Keratinocyte (primary cell): ENCODE measurements around the gene SFTPB. TPM values are rescaled to one million over a fixed set of nuclear protein-coding genes. Genes with fewer than 3 reads are reported as not detected.
"Not testable (repeated sequence)": the region's sequence is repeated elsewhere in the genome, so short reads cannot be mapped to it uniquely, and the experiment has no call there.

Experiments
- DNase-seq: peaks from one replicate; pipeline ENCODE4 v3.0.0-alpha.2; 2011; ENCODE audit warnings: low read depth, missing footprints, low spot score
- FAIRE-seq: peaks from 2 replicates; lab custom pipeline; 2011; peaks lifted over from hg19 to GRCh38; lab: Jason Lieb, UNC
- H2AFZ ChIP-seq: 2 replicates; pipeline ENCODE4 v1.6.0; 2012; ENCODE audit warnings: low read length, control low read depth, inconsistent platforms; ENCODE audit not compliant: control insufficient read depth
- H3K27ac ChIP-seq: 2 replicates; pipeline ENCODE4 v1.5.1; 2011; ENCODE audit warnings: low read length; ENCODE audit not compliant: control insufficient read depth, insufficient read depth
- H3K27me3 ChIP-seq: 3 replicates; pipeline ENCODE4 v1.6.0; 2011; ENCODE audit warnings: low read length; ENCODE audit not compliant: control insufficient read depth, insufficient read depth; ENCODE audit errors: extremely low read depth
- H3K36me3 ChIP-seq, 2 experiments: 2 replicates in 1 of 2; 3 replicates in 1 of 2; pipeline ENCODE4 v1.5.1; 2011; ENCODE audit warnings: low read length in 2 of 2, mild to moderate bottlenecking in 1 of 2; ENCODE audit not compliant: control insufficient read depth in 2 of 2, insufficient read depth in 2 of 2; ENCODE audit errors: extremely low read depth in 1 of 2
- H3K4me1 ChIP-seq: 3 replicates; pipeline ENCODE4 v1.5.1; 2011; ENCODE audit warnings: low read length; ENCODE audit not compliant: control insufficient read depth, insufficient read depth; ENCODE audit errors: extremely low read depth
- H3K4me2 ChIP-seq: 3 replicates; pipeline ENCODE4 v1.6.0; 2011; ENCODE audit warnings: low read depth, low read length; ENCODE audit not compliant: control insufficient read depth, insufficient read depth; ENCODE audit errors: extremely low read depth
- H3K4me3 ChIP-seq, 3 experiments: fragments of 200-600 bp in 1 of 3; sonication (generic) in 1 of 3; 2 replicates in 2 of 3; 3 replicates in 1 of 3; pipeline ENCODE4 v1.5.1; 2011 to 2016; ENCODE audit warnings: low read length in 3 of 3, mild to moderate bottlenecking in 3 of 3, control low read depth in 2 of 3, inconsistent platforms in 1 of 3, low read depth in 1 of 3, mixed read lengths in 1 of 3, mixed run types in 1 of 3, moderate library complexity in 1 of 3; ENCODE audit not compliant: control insufficient read depth in 2 of 3, insufficient read depth in 2 of 3; ENCODE audit errors: extremely low read depth in 1 of 3
- H3K79me2 ChIP-seq: 2 replicates; pipeline ENCODE4 v1.6.0; 2012; ENCODE audit warnings: low read length; ENCODE audit not compliant: control insufficient read depth, insufficient read depth
- H3K9ac ChIP-seq: 3 replicates; pipeline ENCODE4 v1.6.0; 2011; ENCODE audit warnings: low read length; ENCODE audit not compliant: control insufficient read depth, insufficient read depth; ENCODE audit errors: extremely low read depth
- H3K9me1 ChIP-seq: 3 replicates; pipeline ENCODE4 v1.6.0; 2011; ENCODE audit warnings: low read length; ENCODE audit not compliant: control insufficient read depth, insufficient read depth; ENCODE audit errors: extremely low read depth
- H3K9me3 ChIP-seq: 2 replicates; pipeline ENCODE4 v1.5.1; 2012; ENCODE audit warnings: low read depth, low read length; ENCODE audit not compliant: control insufficient read depth
- H4K20me1 ChIP-seq: 3 replicates; pipeline ENCODE4 v1.6.0; 2011; ENCODE audit warnings: low read length; ENCODE audit not compliant: control insufficient read depth, insufficient read depth; ENCODE audit errors: extremely low read depth
- EZH2 ChIP-seq: IDR thresholded peaks from one replicate; pipeline ENCODE4 v1.6.1; 2012; ENCODE audit warnings: inconsistent platforms, mild to moderate bottlenecking, low read length, moderate library complexity
- dilution Hi-C: fragments of 300-500 bp; cut with MboI; formaldehyde crosslinking; loops from one replicate; pipeline ENCODE4 v1.7.0; 2020; ENCODE audit warnings: low sequenced_read_pairs; ENCODE audit not compliant: extremely low pct_ligation_motif_present
- polyA plus RNA-seq, 5 experiments: library from polyadenylated mRNA; depleted of rRNA in 3 of 5; stranded (reverse) in 3 of 5; stranded (forward) in 1 of 5; unstranded in 1 of 5; fragments of >200 nt; gene quantifications; 1 replicate in 1 of 5; 2 replicates in 3 of 5; 3 replicates in 1 of 5; pipeline versions ENCODE4 v1.2.1 to v1.2.3, GENCODE V29; 2011 to 2012; ENCODE audit warnings: missing spikeins in 2 of 5, low read depth in 1 of 5, low replicate concordance in 1 of 5
- TF ChIP-seq, protein P1 (sequence below), 3 experiments: IDR thresholded peaks in 1 of 3; conservative IDR thresholded peaks in 1 of 3; optimal IDR thresholded peaks in 1 of 3; 2 replicates in 2 of 3; 3 replicates in 1 of 3; pipeline versions ENCODE3 to v1.5.1; 2011; ENCODE audit warnings: low read length in 3 of 3, mild to moderate bottlenecking in 3 of 3, moderate library complexity in 2 of 3, control low read depth in 1 of 3, inconsistent platforms in 1 of 3; ENCODE audit not compliant: insufficient read depth in 2 of 3; ENCODE audit errors: extremely low read depth in 1 of 3

SFTPB gene
- polyA plus RNA-seq, 1 donor (not counting 4 experiments of a cell fraction or from before 2014, with no cell fraction given), result not detected

DNA sequence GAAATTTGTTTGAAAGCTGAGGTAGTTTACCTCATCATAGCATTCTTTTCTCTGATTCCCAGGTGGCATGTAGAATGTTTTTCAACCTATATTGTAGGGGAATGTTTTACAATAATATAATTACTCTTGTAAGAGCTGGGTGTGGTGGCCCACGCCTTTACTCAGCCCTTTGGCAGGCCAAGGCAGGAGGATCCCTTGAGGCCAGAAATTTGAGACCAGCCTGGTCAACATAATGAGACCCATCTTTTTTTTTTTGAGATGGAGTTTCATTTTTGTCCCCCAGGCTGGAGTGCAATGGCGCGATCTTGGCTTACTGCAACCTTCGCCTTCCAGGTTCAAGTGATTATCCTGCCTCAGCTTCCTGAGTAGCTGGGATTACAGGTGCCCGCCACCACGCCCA lies 48.4 kb downstream of the SFTPB start:
- no peak overlapping the region for H3K4me2 ChIP-seq
- no peaks in the 10 kb centered on the region for H3K9me3 ChIP-seq
- H3K4me1 ChIP-seq, result peaks cover 16% of the 10 kb centered on the region
- peaks cover 7 to 30% of the 10 kb centered on the region in 2 experiments for H3K36me3 ChIP-seq
- no peak overlapping the region for H2AFZ ChIP-seq
- H3K27me3 ChIP-seq, result no peaks in the 10 kb centered on the region
- H3K9me1 ChIP-seq, result no peaks in the 10 kb centered on the region
- FAIRE-seq (no peak), DNase-seq (no peak)
- no peaks in the 10 kb centered on the region for H4K20me1 ChIP-seq
- H3K9ac ChIP-seq, result no peak overlapping the region
- dilution Hi-C loops, result no loop called here
- H3K79me2 ChIP-seq, result peaks cover 45% of the 10 kb centered on the region
- TF ChIP-seq EZH2, result no peak
- TF ChIP-seq, protein P1, sequence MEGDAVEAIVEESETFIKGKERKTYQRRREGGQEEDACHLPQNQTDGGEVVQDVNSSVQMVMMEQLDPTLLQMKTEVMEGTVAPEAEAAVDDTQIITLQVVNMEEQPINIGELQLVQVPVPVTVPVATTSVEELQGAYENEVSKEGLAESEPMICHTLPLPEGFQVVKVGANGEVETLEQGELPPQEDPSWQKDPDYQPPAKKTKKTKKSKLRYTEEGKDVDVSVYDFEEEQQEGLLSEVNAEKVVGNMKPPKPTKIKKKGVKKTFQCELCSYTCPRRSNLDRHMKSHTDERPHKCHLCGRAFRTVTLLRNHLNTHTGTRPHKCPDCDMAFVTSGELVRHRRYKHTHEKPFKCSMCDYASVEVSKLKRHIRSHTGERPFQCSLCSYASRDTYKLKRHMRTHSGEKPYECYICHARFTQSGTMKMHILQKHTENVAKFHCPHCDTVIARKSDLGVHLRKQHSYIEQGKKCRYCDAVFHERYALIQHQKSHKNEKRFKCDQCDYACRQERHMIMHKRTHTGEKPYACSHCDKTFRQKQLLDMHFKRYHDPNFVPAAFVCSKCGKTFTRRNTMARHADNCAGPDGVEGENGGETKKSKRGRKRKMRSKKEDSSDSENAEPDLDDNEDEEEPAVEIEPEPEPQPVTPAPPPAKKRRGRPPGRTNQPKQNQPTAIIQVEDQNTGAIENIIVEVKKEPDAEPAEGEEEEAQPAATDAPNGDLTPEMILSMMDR (optimal IDR thresholded peaks at IDR 0.05 in 1 of 3, IDR thresholded peaks at IDR 0.05 in 1 of 3, conservative IDR thresholded peaks at IDR 0.05 in 1 of 3; ENCODE audit: extremely low read depth in 1 of 3, insufficient read depth in 2 of 3, low read length in 3 of 3), result no peak
- no peak overlapping the region for H3K4me3 ChIP-seq
- no peak overlapping the region for H3K27ac ChIP-seq

DNA sequence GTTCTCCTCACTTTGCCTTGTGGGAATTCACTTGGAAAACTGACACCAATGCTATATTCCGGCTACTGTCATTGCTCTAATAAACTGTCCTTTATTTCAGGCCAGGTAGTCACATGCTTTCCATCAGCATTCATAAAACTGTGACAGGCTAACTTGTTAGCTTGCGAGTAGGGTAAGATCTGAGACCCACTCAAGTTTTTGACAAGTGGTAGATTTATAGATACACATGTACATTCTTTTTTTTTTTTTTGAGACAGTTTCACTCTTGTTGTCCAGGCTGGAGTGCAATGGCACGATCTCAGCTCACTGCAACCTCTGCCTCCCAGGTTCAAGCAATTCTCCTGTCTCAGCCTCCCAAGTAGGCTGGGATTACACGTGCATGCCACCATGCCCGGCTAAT lies 50.3 kb downstream of the SFTPB start:
- peaks cover 16% of the 10 kb centered on the region for H3K4me1 ChIP-seq
- DNase-seq, H3K9me1 ChIP-seq, H2AFZ ChIP-seq, H3K4me3 ChIP-seq, H3K9ac ChIP-seq, dilution Hi-C loops, FAIRE-seq, H3K27me3 ChIP-seq, H4K20me1 ChIP-seq, H3K9me3 ChIP-seq, H3K27ac ChIP-seq: not testable (repeated sequence)
- H3K36me3 ChIP-seq, result peaks cover 5 to 18% of the 10 kb centered on the region in 2 experiments
- H3K4me2 ChIP-seq, result peak overlapping the region; percentile 81
- peaks cover 43% of the 10 kb centered on the region for H3K79me2 ChIP-seq

DNA sequence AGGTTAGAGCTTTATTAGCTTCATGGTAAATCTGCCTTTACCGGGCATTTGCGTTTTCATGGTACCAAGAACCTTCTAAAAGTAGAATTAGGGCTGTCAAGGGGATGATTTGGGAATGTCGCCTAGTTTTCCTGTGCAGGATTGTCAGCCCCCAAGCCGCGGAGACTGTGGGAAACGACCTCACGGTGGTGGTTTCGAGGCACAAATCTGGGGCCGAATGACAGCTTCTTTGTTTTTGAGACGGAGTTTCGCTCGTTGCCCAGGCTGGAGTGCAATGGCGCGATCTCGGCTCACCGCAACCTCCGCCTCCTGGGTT lies 52.6 kb downstream of the SFTPB start:
- DNase-seq, result no peak
- Histone ChIP-seq H3K4me1 (peaks cover 18% of the 10 kb centered on the region), H4K20me1 (no peaks in the 10 kb centered on the region), H3K4me2 (no peak overlapping the region), H3K27ac (no peak overlapping the region), H3K9me3 (no peaks in the 10 kb centered on the region), H3K27me3 (no peaks in the 10 kb centered on the region), H3K9ac (no peak overlapping the region), H3K36me3 (peaks cover 0 to 11% of the 10 kb centered on the region in 2 experiments), H3K9me1 (no peaks in the 10 kb centered on the region), H3K4me3 (no peak overlapping the region), H3K79me2 (peaks cover 46% of the 10 kb centered on the region), H2AFZ (no peak overlapping the region)
- TF ChIP-seq, protein P1 (optimal IDR thresholded peaks at IDR 0.05 in 1 of 3, IDR thresholded peaks at IDR 0.05 in 1 of 3, conservative IDR thresholded peaks at IDR 0.05 in 1 of 3; ENCODE audit: extremely low read depth in 1 of 3, insufficient read depth in 2 of 3, low read length in 3 of 3), result no peak
- TF ChIP-seq EZH2, result no peak
- dilution Hi-C loops, result no loop called here
- no peak for FAIRE-seq

DNA sequence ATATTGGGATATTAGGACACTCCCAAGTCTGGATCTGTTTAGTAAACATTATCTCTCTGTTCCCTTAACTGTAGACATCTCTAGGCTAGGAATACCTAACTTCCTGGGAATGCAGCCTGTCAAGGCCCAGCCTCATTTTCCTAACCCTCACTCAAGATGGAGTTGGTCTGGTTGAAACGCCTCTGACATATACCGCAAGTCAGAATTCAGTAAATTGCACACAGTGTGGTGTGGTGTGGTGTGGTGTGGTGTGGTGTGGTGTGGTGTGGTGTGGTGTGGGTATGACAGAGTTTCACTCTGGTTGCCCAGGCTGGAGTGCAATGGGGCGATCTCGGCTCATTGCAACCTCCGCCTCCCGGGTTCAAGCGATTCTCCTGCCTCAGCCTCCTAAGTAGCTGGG lies 53.2 kb downstream of the SFTPB start:
- DNase-seq, H3K4me2 ChIP-seq, H4K20me1 ChIP-seq, FAIRE-seq, dilution Hi-C loops, H3K9ac ChIP-seq, H3K9me3 ChIP-seq, H3K4me3 ChIP-seq, H3K27me3 ChIP-seq, H3K27ac ChIP-seq, H3K9me1 ChIP-seq, H2AFZ ChIP-seq: not testable (repeated sequence)
- H3K4me1 ChIP-seq, result peaks cover 18% of the 10 kb centered on the region
- H3K79me2 ChIP-seq, result peaks cover 47% of the 10 kb centered on the region
- peaks cover 0 to 11% of the 10 kb centered on the region in 2 experiments for H3K36me3 ChIP-seq
